ENCODE measurements around the gene SLC39A11. TPM values are rescaled to one million over a fixed set of nuclear protein-coding genes. Genes with fewer than 3 reads are reported as not detected.

The SLC39A11 gene
- total RNA-seq, 1 donor from 2014 or later: 26.0 TPM

DNA sequence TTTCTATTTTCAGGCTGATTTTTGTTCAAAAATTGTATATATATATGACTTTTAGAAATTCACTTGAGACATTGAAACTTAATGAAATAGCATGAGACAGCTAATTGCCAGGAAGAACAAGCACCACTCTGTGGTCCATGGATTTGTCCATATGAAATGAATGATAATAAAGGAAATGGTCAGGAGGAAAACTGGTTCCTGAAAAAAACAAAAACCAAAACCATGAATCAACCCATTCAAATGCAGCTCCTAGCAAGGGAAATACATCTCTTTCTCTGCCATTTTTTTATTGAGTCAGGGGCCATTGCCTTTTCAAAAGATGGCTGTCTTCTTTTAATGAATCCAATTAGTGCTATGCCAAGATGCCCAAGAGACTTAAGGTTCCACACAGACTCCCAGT lies 230.7 kb downstream of the SLC39A11 start:
- no peaks in the 10 kb centered on the region for H3K27me3 Mint-ChIP-seq (ENCODE audit: low read depth)
- H3K27ac Mint-ChIP-seq: no peak overlapping the region
- no peak for DNase-seq (ENCODE audit: low spot score in 2 of 2, unreplicated experiment in 2 of 2)
- peaks cover 4% of the 10 kb centered on the region for H3K36me3 Mint-ChIP-seq
- no peaks in the 10 kb centered on the region for H3K4me1 Mint-ChIP-seq
- no peak overlapping the region for H3K4me3 Mint-ChIP-seq
- peaks cover 32% of the 10 kb centered on the region for H3K9me3 Mint-ChIP-seq
- TF ChIP-seq, protein P1, sequence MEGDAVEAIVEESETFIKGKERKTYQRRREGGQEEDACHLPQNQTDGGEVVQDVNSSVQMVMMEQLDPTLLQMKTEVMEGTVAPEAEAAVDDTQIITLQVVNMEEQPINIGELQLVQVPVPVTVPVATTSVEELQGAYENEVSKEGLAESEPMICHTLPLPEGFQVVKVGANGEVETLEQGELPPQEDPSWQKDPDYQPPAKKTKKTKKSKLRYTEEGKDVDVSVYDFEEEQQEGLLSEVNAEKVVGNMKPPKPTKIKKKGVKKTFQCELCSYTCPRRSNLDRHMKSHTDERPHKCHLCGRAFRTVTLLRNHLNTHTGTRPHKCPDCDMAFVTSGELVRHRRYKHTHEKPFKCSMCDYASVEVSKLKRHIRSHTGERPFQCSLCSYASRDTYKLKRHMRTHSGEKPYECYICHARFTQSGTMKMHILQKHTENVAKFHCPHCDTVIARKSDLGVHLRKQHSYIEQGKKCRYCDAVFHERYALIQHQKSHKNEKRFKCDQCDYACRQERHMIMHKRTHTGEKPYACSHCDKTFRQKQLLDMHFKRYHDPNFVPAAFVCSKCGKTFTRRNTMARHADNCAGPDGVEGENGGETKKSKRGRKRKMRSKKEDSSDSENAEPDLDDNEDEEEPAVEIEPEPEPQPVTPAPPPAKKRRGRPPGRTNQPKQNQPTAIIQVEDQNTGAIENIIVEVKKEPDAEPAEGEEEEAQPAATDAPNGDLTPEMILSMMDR (IDR thresholded peaks at IDR 0.05; ENCODE audit: unreplicated experiment): no peak

DNA sequence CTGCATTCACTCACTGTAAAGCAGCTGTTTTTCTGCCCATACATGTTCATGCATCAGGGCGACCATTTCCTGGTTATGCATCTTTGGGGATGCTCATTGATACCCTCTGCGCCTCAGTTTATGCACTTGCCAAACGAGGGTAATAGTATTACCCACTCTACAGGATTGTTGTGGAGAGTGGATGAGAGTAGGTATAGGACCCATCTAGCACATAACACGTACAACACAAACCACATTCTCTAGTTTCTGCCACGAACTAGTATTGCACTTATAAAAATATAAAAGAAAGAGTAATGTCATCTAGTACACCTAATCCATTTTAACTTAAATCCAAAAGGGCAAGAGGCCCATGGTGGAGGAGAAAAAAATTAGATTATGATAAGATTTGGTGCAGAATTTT lies 231.7 kb downstream of the SLC39A11 start:
- Mint-ChIP-seq H3K4me1 (no peaks in the 10 kb centered on the region), H3K27ac (no peak overlapping the region), H3K4me3 (no peak overlapping the region), H3K27me3 (ENCODE audit: low read depth) (no peaks in the 10 kb centered on the region), H3K9me3 (peaks cover 24% of the 10 kb centered on the region), H3K36me3 (peaks cover 3% of the 10 kb centered on the region)
- DNase-seq (ENCODE audit: low spot score in 2 of 2, unreplicated experiment in 2 of 2): no peak
- TF ChIP-seq, protein P1 (IDR thresholded peaks at IDR 0.05; ENCODE audit: unreplicated experiment): no peak

DNA sequence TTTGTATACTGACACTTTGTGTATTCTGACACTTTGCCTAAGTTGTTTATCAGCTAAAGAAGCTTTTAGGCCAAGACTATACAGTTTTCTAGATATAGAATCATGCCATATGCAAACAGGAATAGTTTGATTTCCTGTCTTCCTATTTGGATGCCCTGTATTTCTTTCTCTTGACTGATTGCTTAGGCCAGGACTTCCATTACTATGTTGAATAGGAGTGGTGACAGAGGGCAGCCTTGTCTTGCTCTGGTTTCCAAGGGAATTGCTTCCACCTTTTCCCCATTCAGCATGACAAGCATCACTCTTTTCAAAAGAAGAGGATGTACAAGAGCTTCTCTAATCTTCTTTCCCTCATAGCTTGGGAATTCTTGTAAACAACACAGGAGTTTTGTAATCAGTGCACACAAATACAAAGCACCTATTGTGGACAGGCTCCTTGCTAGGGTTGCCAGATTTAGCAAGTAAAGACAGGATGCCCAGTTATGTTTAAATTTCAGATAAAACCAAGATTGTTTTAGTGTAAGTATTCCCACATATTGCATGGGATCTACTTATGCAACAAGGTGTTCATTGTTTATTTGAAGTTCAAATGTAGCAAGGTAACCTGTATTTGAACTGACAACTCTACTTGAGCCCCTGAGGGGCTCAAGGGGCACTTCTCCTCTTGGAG lies 233.5 kb downstream of the SLC39A11 start:
- no peaks in the 10 kb centered on the region for H3K27me3 Mint-ChIP-seq (ENCODE audit: low read depth)
- H3K4me3 Mint-ChIP-seq: no peak overlapping the region
- TF ChIP-seq, protein P1 (IDR thresholded peaks at IDR 0.05; ENCODE audit: unreplicated experiment): no peak
- peaks cover 19% of the 10 kb centered on the region for H3K9me3 Mint-ChIP-seq
- DNase-seq (ENCODE audit: low spot score in 2 of 2, unreplicated experiment in 2 of 2): no peak
- H3K27ac Mint-ChIP-seq: no peak overlapping the region
- no peaks in the 10 kb centered on the region for H3K4me1 Mint-ChIP-seq
- peaks cover 3% of the 10 kb centered on the region for H3K36me3 Mint-ChIP-seq

DNA sequence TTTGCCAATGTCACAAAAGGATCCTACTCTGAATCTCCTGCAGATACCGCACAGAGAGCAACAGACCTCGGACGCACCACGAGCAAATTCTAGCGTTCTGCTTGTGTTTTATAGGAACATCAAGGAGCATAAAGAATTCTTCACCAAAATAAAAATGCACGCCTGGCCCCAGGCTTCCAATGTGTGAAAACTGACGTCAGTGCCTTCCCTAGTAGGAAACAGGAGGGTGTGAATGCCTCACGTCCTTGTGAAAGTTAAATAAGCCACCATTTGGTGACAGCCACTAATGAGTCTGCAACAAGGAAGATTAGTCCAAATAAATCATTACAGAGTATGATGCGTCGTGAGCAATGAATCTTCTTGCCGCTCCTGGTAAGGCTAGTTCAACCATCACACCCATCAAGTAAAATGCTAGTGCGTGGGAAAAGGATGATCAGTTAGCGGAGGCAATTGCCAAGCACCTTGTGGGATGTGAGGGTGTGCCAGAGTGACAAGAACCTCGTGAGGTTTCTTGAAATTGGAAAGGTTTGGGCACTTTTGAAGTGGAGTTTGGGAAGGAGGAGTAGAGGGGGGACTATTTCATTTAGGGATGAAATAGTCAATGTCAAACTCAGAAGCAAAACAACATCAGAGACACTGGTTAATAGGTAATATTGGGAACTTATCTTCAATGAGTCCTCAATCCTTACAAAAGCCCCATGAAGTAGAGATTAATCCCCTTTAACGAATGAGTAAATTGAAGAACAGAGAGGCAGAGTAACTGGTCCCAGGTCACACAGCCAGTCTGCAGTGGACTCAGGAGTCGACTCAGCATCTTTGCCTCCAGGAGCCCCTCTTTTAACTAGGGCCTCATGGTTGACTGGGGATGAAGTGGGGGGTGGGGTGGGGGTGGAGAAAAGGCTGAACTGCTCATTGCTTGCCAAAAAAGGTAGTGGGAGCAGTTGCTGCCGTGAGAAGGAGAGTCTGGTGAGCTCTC lies 238.8 kb downstream of the SLC39A11 start:
- TF ChIP-seq, protein P1 (IDR thresholded peaks at IDR 0.05; ENCODE audit: unreplicated experiment): no peak
- peaks cover 5% of the 10 kb centered on the region for H3K4me1 Mint-ChIP-seq
- H3K27ac Mint-ChIP-seq: no peak overlapping the region
- H3K4me3 Mint-ChIP-seq: no peak overlapping the region
- peaks cover 3% of the 10 kb centered on the region for H3K36me3 Mint-ChIP-seq
- H3K9me3 Mint-ChIP-seq: peaks cover 15% of the 10 kb centered on the region
- no peak for DNase-seq (ENCODE audit: low spot score in 2 of 2, unreplicated experiment in 2 of 2)
- H3K27me3 Mint-ChIP-seq (ENCODE audit: low read depth): no peaks in the 10 kb centered on the region

DNA sequence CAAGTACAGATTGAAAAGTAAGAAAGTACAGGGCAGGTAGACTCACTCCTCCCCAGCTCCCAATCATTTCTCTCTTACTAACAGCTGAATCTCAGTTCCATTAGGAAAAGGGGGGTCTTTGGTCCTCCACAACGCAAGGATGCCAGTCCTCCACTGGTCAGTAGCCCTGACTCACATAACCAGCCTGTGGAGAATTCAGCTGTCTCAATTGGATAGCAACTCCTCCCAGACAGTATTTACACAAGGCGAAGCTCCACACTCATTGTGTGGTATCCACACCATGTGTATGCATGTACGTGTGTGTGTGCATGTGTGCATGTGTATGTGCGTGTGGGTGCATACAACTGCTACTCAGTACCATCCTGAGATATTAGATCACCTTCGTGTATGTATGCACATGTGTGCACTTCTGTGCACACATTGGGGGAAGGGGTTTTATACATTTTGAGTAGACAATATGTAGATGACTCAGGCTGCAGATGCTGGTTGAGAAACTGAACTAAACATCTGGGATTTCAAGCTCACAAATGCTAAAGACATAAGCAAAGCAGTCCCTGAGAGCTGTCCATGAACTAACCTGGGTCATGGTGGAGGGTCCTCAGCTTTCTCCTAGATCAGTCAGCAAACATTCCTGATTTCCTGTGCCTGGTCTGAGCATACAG lies 240.1 kb downstream of the SLC39A11 start:
- no peak for DNase-seq (ENCODE audit: low spot score in 2 of 2, unreplicated experiment in 2 of 2)
- Mint-ChIP-seq H3K27ac (no peak overlapping the region), H3K36me3 (no peaks in the 10 kb centered on the region), H3K4me3 (no peak overlapping the region), H3K9me3 (peaks cover 2% of the 10 kb centered on the region), H3K27me3 (ENCODE audit: low read depth) (no peaks in the 10 kb centered on the region), H3K4me1 (peaks cover 5% of the 10 kb centered on the region)
- TF ChIP-seq, protein P1 (IDR thresholded peaks at IDR 0.05; ENCODE audit: unreplicated experiment): no peak
